KMS-11 (cell line): Measurements from ENCODE around the gene CDCA5.

ENCODE experiments used
- H2AFZ ChIP-seq: fragments of 200-600 bp; sonication (generic); 2 replicates; pipeline ENCODE4 v1.6.1; 2016; ENCODE audit warnings: antibody characterized with exemption, mixed run types, low read depth
- H3K27ac ChIP-seq: fragments of 200-600 bp; sonication (generic); 2 replicates; pipeline ENCODE4 v1.6.1; 2016; ENCODE audit warnings: mild to moderate bottlenecking, mixed run types
- H3K27me3 ChIP-seq: fragments of 200-600 bp; sonication (generic); 2 replicates; pipeline ENCODE4 v1.6.1; 2017; ENCODE audit warnings: mild to moderate bottlenecking, low read depth, mixed run types, moderate library complexity; ENCODE audit not compliant: insufficient read depth
- H3K36me3 ChIP-seq: fragments of 200-600 bp; sonication (generic); 2 replicates; pipeline ENCODE4 v1.6.1; 2017; ENCODE audit warnings: mild to moderate bottlenecking, mixed run types; ENCODE audit not compliant: insufficient read depth
- H3K4me1 ChIP-seq: fragments of 200-600 bp; sonication (generic); 2 replicates; pipeline ENCODE4 v1.6.1; 2016; ENCODE audit warnings: mild to moderate bottlenecking, low read depth, mixed run types; ENCODE audit not compliant: poor library complexity, severe bottlenecking
- H3K4me2 ChIP-seq: fragments of 200-600 bp; sonication (generic); 2 replicates; pipeline ENCODE4 v1.7.0; 2016; ENCODE audit warnings: mild to moderate bottlenecking, mixed run types
- H3K4me3 ChIP-seq: fragments of 200-600 bp; sonication (generic); IDR thresholded peaks from 2 replicates; pipeline ENCODE4 v1.6.1; 2017; ENCODE audit warnings: low read depth, low read length, mixed read lengths; ENCODE audit not compliant: insufficient read depth
- H3K79me2 ChIP-seq: fragments of 200-600 bp; sonication (generic); 2 replicates; pipeline ENCODE4 v1.6.1; 2016; ENCODE audit warnings: low read depth, mixed run types; ENCODE audit not compliant: insufficient read depth
- H3K9ac ChIP-seq: fragments of 200-600 bp; sonication (generic); 2 replicates; pipeline ENCODE4 v1.6.1; 2016; ENCODE audit warnings: mild to moderate bottlenecking, mixed run types
- H4K20me1 ChIP-seq: fragments of 200-600 bp; sonication (generic); 2 replicates; pipeline ENCODE4 v1.6.1; 2016; ENCODE audit warnings: mild to moderate bottlenecking, mixed run types; ENCODE audit not compliant: insufficient read depth
- TF ChIP-seq, protein P1 (sequence below): fragments of 200-600 bp; sonication (generic); conservative IDR thresholded peaks from 2 replicates; pipeline ENCODE4 v1.6.1; 2017; ENCODE audit warnings: low read depth, mild to moderate bottlenecking, antibody characterized with exemption, low read length, moderate library complexity, mixed read lengths

Gene CDCA5

GRCh38 chr11:65085446-65085845 is 1.6 kb upstream of the CDCA5 start:
- H3K4me1 ChIP-seq, result peaks cover 79% of the 10 kb centered on the region
- H3K9ac ChIP-seq, result no peak overlapping the region
- no peak overlapping the region for H3K27ac ChIP-seq
- H3K79me2 ChIP-seq, result peaks cover 52% of the 10 kb centered on the region
- no peak overlapping the region for H3K4me3 ChIP-seq
- H4K20me1 ChIP-seq, result no peaks in the 10 kb centered on the region
- H2AFZ ChIP-seq, result no peak overlapping the region
- TF ChIP-seq, protein P1, sequence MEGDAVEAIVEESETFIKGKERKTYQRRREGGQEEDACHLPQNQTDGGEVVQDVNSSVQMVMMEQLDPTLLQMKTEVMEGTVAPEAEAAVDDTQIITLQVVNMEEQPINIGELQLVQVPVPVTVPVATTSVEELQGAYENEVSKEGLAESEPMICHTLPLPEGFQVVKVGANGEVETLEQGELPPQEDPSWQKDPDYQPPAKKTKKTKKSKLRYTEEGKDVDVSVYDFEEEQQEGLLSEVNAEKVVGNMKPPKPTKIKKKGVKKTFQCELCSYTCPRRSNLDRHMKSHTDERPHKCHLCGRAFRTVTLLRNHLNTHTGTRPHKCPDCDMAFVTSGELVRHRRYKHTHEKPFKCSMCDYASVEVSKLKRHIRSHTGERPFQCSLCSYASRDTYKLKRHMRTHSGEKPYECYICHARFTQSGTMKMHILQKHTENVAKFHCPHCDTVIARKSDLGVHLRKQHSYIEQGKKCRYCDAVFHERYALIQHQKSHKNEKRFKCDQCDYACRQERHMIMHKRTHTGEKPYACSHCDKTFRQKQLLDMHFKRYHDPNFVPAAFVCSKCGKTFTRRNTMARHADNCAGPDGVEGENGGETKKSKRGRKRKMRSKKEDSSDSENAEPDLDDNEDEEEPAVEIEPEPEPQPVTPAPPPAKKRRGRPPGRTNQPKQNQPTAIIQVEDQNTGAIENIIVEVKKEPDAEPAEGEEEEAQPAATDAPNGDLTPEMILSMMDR, result no peak
- H3K27me3 ChIP-seq, result no peaks in the 10 kb centered on the region
- no peaks in the 10 kb centered on the region for H3K36me3 ChIP-seq
- peak overlapping the region; percentile 87; the same call in 1 of the 2 replicates for H3K4me2 ChIP-seq

DNA sequence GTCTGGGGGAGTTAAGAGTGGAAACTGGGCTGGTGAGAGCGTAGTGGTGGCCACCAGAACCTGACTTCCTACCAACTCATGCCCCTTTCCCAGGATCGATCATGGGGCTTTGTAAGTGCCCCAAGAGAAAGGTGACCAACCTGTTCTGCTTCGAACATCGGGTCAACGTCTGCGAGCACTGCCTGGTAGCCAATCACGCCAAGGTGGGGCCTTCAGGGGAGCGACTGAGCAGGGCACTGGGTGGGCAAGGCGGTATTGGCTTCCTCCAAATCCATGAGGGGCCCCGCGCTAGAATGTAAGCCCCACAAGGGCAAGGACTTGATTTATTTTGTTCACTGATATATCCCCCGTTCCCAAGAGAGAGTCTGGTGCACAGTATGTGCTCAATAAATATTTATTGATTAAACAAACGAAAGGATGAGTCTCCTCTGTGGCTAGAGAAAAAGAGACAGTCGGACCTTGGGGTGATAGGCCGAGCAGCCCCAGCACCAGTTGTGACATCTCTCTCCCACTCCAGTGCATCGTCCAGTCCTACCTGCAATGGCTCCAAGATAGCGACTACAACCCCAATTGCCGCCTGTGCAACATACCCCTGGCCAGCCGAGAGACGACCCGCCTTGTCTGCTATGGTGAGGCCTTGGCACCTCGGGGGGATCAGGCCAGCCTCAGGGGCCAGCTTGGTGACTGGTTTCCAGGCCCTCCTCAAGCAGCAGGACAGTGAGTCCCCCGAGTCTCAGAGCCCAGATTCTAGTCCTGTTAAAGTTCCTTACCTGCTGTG is 947 bp upstream of the CDCA5 start:
- H3K27ac ChIP-seq, result no peak overlapping the region; the same call in 1 of the 2 replicates
- H3K27me3 ChIP-seq, result no peaks in the 10 kb centered on the region
- TF ChIP-seq, protein P1, result no peak
- H3K4me2 ChIP-seq, result peak overlapping the region; percentile 87
- peaks cover 79% of the 10 kb centered on the region for H3K4me1 ChIP-seq
- H4K20me1 ChIP-seq, result no peaks in the 10 kb centered on the region
- no peak overlapping the region for H2AFZ ChIP-seq
- no peak overlapping the region for H3K4me3 ChIP-seq
- peaks cover 58% of the 10 kb centered on the region for H3K79me2 ChIP-seq
- H3K36me3 ChIP-seq, result no peaks in the 10 kb centered on the region
- peak overlapping the region; percentile 86 for H3K9ac ChIP-seq

GRCh38 chr11:65083134-65083833 is 556 bp downstream of the CDCA5 start:
- peak overlapping the region; percentile 31; the same call in 1 of the 2 replicates for H2AFZ ChIP-seq
- H3K4me1 ChIP-seq, result peaks cover 79% of the 10 kb centered on the region
- H3K36me3 ChIP-seq, result 0 out of 2 replicates have a peak, but pooled peaks cover 3% of the 10 kb centered on the region
- peak overlapping the region; percentile 59 for H3K4me3 ChIP-seq
- H3K4me2 ChIP-seq, result peak overlapping the region; percentile 100
- H3K27me3 ChIP-seq, result no peaks in the 10 kb centered on the region
- peak overlapping the region; percentile 86 for H3K9ac ChIP-seq
- peak overlapping the region; percentile 74 for H3K27ac ChIP-seq
- TF ChIP-seq, protein P1, result no peak
- peaks cover 73% of the 10 kb centered on the region for H3K79me2 ChIP-seq
- no peaks in the 10 kb centered on the region for H4K20me1 ChIP-seq

DNA sequence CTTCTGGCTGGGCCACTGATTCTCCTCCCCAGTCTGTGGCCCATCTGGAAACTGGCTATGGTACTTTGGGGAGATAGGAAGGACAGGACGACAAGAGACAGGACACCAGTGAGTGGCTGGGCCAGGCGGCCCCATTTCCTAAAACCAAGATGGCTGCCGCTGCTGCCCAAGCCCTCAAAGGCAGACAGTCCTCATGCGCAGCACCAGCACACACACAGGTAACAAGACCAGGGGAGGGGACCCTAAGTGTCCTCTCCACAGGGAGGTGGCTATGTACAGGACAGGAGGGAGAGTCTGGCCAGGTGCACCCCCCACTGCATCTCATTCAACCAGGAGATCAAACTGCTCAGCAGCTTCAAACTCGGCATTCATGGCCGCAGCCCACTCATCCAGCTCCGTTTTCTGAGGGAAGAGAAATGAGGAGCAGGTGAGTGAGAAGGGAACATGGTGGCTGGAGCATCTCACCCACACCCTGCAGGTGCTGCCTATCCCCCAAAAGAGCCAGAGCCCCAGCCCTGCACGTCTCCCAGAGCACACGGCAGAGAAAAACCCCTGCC is 5.0 kb downstream of the CDCA5 start:
- Histone ChIP-seq H3K79me2 (peaks cover 78% of the 10 kb centered on the region), H3K27ac (peak overlapping the region; percentile 60), H3K27me3 (no peaks in the 10 kb centered on the region), H4K20me1 (no peaks in the 10 kb centered on the region), H3K4me3 (no peak overlapping the region), H3K9ac (no peak overlapping the region; the same call in 1 of the 2 replicates), H2AFZ (no peak overlapping the region), H3K36me3 (0 out of 2 replicates have a peak, but pooled peaks cover 3% of the 10 kb centered on the region), H3K4me2 (peak overlapping the region; percentile 47), H3K4me1 (peaks cover 63% of the 10 kb centered on the region)
- TF ChIP-seq, protein P1, result no peak
